Caco-2 (cell line): ENCODE data around the gene TBX4. TPM values are rescaled to one million over a fixed set of nuclear protein-coding genes. Genes with fewer than 3 reads are reported as not detected.

Source experiments
- BruUV-seq: library from RNA; stranded (reverse); fragments of 400-500 nt; replicated peaks from 2 replicates; lab custom pipeline; 2021; lab: Mats Ljungman, UMichigan
- CTCF ChIA-PET: fragments of 300-600 bp; sonication (Branson Sonifier 250); formaldehyde crosslinking; loops from one replicate; lab custom pipeline; 2022; ENCODE audit warnings: antibody characterized with exemption; lab: Charles Lee
- POLR2A ChIA-PET: fragments of 300-600 bp; sonication (Branson Sonifier 250); formaldehyde crosslinking; loops from one replicate; lab custom pipeline; 2022; ENCODE audit warnings: antibody characterized with exemption; lab: Charles Lee
- DNase-seq, 2 experiments: peaks; one replicate each; pipeline versions ENCODE4 v3.0.0 to v3.0.0-alpha.2; 2020 to 2022
- H3K27me3 ChIP-seq: replicated peaks from 2 replicates; pipeline ENCODE4 v1.6.0; 2011; ENCODE audit warnings: low read length; ENCODE audit not compliant: control insufficient read depth, insufficient read depth
- H3K36me3 ChIP-seq: 2 replicates; pipeline ENCODE4 v1.5.1; 2011; ENCODE audit warnings: low read length; ENCODE audit not compliant: control insufficient read depth, insufficient read depth
- H3K4me1 ChIP-seq: fragments of 250-450 bp; sonication (Bioruptor Pico); 2 replicates; pipeline ENCODE4 v1.5.1; 2020; ENCODE audit warnings: mild to moderate bottlenecking
- H3K4me3 ChIP-seq: 2 replicates; pipeline ENCODE4 v1.5.1; 2011; ENCODE audit warnings: low read depth, mild to moderate bottlenecking, control low read depth, low read length
- H3K9me3 ChIP-seq: fragments of 250-450 bp; sonication (Bioruptor Pico); 2 replicates; pipeline ENCODE4 v1.5.1; 2020; ENCODE audit warnings: mild to moderate bottlenecking, moderate library complexity
- H3K27ac Mint-ChIP-seq: one replicate; pipeline ENCODE4 v1.8.0; 2022; ENCODE audit warnings: mixed read lengths; ENCODE audit not compliant: unreplicated experiment
- H3K27me3 Mint-ChIP-seq: one replicate; pipeline ENCODE4 v1.8.0; 2022; ENCODE audit warnings: mixed read lengths; ENCODE audit not compliant: insufficient read depth, unreplicated experiment
- H3K36me3 Mint-ChIP-seq: one replicate; pipeline ENCODE4 v1.8.0; 2022; ENCODE audit warnings: mild to moderate bottlenecking, mixed read lengths; ENCODE audit not compliant: insufficient read depth, unreplicated experiment
- H3K4me1 Mint-ChIP-seq: one replicate; pipeline ENCODE4 v1.8.0; 2022; ENCODE audit warnings: low read depth, mixed read lengths; ENCODE audit not compliant: unreplicated experiment
- H3K4me3 Mint-ChIP-seq: one replicate; pipeline ENCODE4 v1.8.0; 2022; ENCODE audit warnings: mild to moderate bottlenecking, moderate library complexity, mixed read lengths; ENCODE audit not compliant: unreplicated experiment
- H3K9me3 Mint-ChIP-seq: one replicate; pipeline ENCODE4 v1.8.0; 2022; ENCODE audit warnings: mixed read lengths; ENCODE audit not compliant: unreplicated experiment
- intact Hi-C: fragments of 100-400 bp; cut with micrococcal nuclease; formaldehyde crosslinking; loops from one replicate; pipeline ENCODE4 v1.10.0; 2022; ENCODE audit not compliant: unreplicated experiment
- total RNA-seq: library from RNA; stranded (reverse); gene quantifications from 2 replicates; pipeline ENCODE4 v1.2.3, GENCODE V29; 2022
- TF ChIP-seq, protein P1 (sequence below), 2 experiments: fragments of 200-600 bp in 1 of 2; IDR thresholded peaks; 1 replicate in 1 of 2; 2 replicates in 1 of 2; pipeline versions ENCODE4 v1.5.1 to v1.8.0; 2011 to 2022; ENCODE audit warnings: antibody characterized with exemption in 1 of 2, control low read depth in 1 of 2, inconsistent platforms in 1 of 2, low read depth in 1 of 2, low read length in 1 of 2, mild to moderate bottlenecking in 1 of 2, moderate library complexity in 1 of 2; ENCODE audit not compliant: insufficient read depth in 1 of 2, severe bottlenecking in 1 of 2, unreplicated experiment in 1 of 2

Gene TBX4
- total RNA-seq, 1 experiment from 2014 or later, result 2.5 TPM

DNA sequence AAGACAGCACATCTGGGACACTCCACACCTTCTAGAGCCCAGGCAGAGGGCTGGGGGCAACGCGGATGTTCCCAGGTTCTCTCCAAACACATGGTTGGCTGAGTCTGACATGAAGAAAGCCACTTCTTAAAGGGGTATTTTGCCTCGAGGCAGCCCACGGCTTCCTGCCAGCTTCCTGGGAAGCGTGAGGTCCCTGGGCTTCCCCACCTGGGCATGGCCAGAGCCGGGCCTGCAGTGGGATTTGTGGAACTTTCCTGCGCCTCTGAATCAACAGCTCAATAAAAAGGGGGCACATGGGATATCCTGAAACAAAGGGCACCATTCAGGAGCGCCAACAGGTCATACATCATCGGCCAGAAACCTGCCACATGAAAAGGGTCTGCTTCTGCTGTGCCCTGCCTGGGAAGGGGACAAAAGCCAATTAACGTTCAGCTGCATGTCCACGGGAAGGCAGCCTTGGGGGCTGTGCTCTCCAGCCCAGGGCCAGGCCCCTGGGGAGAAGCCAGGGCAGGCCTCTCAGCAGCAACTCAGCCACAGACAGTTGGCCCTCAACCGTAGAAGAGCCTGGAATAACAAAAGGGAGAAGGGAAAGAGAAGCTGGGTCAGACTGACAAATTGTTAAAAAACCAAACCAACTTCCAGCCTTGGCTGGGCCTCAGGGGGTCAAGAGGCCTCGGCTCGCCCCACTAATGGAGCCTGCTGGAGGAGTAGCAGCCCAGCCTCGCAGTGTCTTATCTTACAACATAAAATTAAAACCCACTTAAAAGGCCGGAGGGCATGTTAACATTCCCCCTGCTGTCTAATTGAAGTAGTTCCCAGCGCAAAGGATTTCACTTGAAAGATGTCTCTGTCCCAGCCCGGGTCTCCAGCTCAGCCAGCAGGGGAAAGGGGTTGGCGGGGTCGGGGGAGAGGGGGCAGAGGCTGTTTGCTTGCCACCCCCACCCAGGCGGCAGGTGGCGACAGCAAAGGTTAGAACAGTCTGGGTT lies 34.2 kb downstream of the TBX4 start:
- H3K36me3 ChIP-seq, result no peaks in the 10 kb centered on the region
- BruUV-seq, result no TSS peak
- POLR2A ChIA-PET, result no interaction called here
- Mint-ChIP-seq H3K27me3 (no peaks in the 10 kb centered on the region), H3K27ac (no peak overlapping the region), H3K9me3 (no peaks in the 10 kb centered on the region), H3K36me3 (no peaks in the 10 kb centered on the region), H3K4me3 (no peak overlapping the region), H3K4me1 (peaks cover 37% of the 10 kb centered on the region)
- CTCF ChIA-PET, result interaction anchor here (0.6 to 1.2 kb wide), 4 partner anchors 24 to 1494 kb away, joined by 3 to 6 read pairs (median 3); no protein-coding TSS in a partner anchor
- H3K4me1 ChIP-seq, result peaks cover 35% of the 10 kb centered on the region
- TF ChIP-seq, protein P1, sequence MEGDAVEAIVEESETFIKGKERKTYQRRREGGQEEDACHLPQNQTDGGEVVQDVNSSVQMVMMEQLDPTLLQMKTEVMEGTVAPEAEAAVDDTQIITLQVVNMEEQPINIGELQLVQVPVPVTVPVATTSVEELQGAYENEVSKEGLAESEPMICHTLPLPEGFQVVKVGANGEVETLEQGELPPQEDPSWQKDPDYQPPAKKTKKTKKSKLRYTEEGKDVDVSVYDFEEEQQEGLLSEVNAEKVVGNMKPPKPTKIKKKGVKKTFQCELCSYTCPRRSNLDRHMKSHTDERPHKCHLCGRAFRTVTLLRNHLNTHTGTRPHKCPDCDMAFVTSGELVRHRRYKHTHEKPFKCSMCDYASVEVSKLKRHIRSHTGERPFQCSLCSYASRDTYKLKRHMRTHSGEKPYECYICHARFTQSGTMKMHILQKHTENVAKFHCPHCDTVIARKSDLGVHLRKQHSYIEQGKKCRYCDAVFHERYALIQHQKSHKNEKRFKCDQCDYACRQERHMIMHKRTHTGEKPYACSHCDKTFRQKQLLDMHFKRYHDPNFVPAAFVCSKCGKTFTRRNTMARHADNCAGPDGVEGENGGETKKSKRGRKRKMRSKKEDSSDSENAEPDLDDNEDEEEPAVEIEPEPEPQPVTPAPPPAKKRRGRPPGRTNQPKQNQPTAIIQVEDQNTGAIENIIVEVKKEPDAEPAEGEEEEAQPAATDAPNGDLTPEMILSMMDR (IDR thresholded peaks at IDR 0.05; ENCODE audit: insufficient read depth in 1 of 2, low read depth in 1 of 2, low read length in 1 of 2, severe bottlenecking in 1 of 2, unreplicated experiment in 1 of 2), result no peak
- no peak for DNase-seq
- H3K9me3 ChIP-seq, result no peaks in the 10 kb centered on the region
- H3K4me3 ChIP-seq, result no peak overlapping the region
- no peaks in the 10 kb centered on the region for H3K27me3 ChIP-seq
- intact Hi-C loops, result no loop called here

DNA sequence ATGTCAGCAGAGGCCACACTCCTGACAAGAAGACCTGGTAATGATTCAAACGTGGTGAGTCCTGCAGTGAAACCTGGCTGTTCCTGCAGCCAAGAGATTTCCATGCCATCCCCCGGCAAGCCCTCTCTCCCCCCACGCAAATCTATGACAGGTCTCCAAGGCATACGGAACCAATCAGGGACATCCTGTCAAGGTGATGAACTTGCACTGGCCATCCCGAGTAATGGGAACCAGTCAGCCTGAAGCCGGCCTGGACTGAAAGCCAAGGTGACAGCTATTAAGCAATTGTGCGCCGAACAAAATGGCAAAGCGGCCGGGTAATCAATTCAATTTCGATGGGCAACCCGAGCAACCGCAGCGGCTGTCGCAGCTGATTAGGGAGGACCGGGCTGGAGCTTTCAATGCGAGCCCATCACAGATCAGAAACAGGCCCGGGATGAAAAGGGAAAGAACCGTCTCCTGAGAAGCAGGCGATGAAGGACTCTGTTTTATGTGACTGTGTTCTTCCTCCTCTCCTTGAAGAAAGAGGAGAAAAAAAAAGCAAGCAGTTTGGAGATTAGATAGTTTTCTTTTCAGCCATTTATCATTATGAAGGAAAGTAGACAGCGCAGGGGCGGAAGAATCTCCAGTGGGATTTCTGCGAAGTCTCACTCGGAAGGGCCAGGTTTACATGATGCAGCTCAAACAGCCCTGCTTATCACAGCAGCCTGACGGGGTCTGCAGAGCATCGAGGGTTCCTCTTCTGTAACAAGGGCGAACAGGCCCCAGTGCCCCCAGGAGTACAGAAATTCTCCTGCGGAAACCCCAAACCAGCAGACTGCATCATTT lies 35.2 kb downstream of the TBX4 start:
- TF ChIP-seq, protein P1 (IDR thresholded peaks at IDR 0.05; ENCODE audit: insufficient read depth in 1 of 2, low read depth in 1 of 2, low read length in 1 of 2, severe bottlenecking in 1 of 2, unreplicated experiment in 1 of 2), result no peak
- no peak for DNase-seq
- CTCF ChIA-PET, result interaction anchor here (0.6 to 1.2 kb wide), 4 partner anchors 23 to 1494 kb away, joined by 3 to 6 read pairs (median 3); no protein-coding TSS in a partner anchor
- Histone ChIP-seq H3K9me3 (no peaks in the 10 kb centered on the region), H3K27me3 (no peaks in the 10 kb centered on the region), H3K4me1 (peaks cover 35% of the 10 kb centered on the region), H3K4me3 (no peak overlapping the region), H3K36me3 (no peaks in the 10 kb centered on the region)
- Mint-ChIP-seq H3K27me3 (no peaks in the 10 kb centered on the region), H3K9me3 (no peaks in the 10 kb centered on the region), H3K27ac (peak overlapping the region; percentile 40), H3K36me3 (no peaks in the 10 kb centered on the region), H3K4me1 (peaks cover 37% of the 10 kb centered on the region), H3K4me3 (no peak overlapping the region)
- intact Hi-C loops, result no loop called here
- POLR2A ChIA-PET, result no interaction called here
- BruUV-seq, result no TSS peak

DNA sequence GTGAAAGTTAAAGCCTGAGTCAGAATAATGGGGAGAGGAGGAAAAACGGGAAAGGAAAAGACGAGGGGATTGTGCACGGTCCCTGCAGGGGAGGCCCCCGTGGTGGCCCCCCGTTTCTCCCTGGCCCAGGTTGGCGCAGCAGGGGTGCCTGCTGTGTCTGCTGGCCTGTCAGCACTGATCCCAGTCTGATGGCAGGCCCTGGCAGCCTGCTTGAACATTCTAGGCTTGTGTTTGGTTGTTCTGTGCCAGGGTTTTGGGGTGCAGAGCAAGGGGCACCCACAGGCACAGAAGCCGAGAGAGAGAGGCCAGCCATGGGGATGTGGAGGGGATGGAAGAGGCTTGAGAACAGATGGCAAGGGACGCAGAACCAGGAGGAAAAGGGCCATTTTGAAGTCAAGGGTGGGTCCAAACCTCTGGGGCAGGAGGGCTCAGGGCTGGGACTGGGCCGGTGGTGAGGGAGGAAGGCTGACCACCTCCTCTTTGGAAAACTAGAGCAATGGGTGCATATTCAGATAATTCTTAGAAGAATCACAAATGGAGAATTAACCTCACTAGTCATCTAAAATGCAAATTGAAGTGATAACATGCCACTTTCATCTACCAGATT lies 35.9 kb downstream of the TBX4 start:
- CTCF ChIA-PET, result no interaction called here
- Histone ChIP-seq H3K36me3 (no peaks in the 10 kb centered on the region), H3K4me1 (peaks cover 42% of the 10 kb centered on the region), H3K27me3 (no peaks in the 10 kb centered on the region), H3K4me3 (no peak overlapping the region), H3K9me3 (no peaks in the 10 kb centered on the region)
- Mint-ChIP-seq H3K36me3 (no peaks in the 10 kb centered on the region), H3K27ac (peak overlapping the region; percentile 40), H3K27me3 (no peaks in the 10 kb centered on the region), H3K9me3 (no peaks in the 10 kb centered on the region), H3K4me1 (peaks cover 37% of the 10 kb centered on the region), H3K4me3 (no peak overlapping the region)
- POLR2A ChIA-PET, result no interaction called here
- intact Hi-C loops, result no loop called here
- no peak for DNase-seq
- TF ChIP-seq, protein P1 (IDR thresholded peaks at IDR 0.05; ENCODE audit: insufficient read depth in 1 of 2, low read depth in 1 of 2, low read length in 1 of 2, severe bottlenecking in 1 of 2, unreplicated experiment in 1 of 2), result no peak
- BruUV-seq, result no TSS peak
